IMR-90 (cell line): ENCODE results near the gene MAG. TPM values are rescaled to one million over a fixed set of nuclear protein-coding genes. Genes with fewer than 3 reads are reported as not detected.

Source experiments
- ATAC-seq: fragments of 200-7000 bp; cut with Tn5 transposase; 2 replicates; pipeline ENCODE4 v1.9.1; 2020; ENCODE audit warnings: low read depth, mild to moderate bottlenecking, moderate library complexity
- BruUV-seq: library from RNA; stranded (reverse); fragments of 400-500 nt; replicated peaks from 2 replicates; lab custom pipeline; 2021; lab: Mats Ljungman, UMichigan
- CTCF ChIA-PET: fragments of 300-600 bp; formaldehyde crosslinking; extraction: SDS; loops from one replicate; lab custom pipeline; 2021; ENCODE audit warnings: antibody characterized with exemption; lab: Yijun Ruan, JAX
- POLR2A ChIA-PET: fragments of 300-600 bp; sonication (Branson Sonifier 250); formaldehyde crosslinking; loops from one replicate; lab custom pipeline; 2022; ENCODE audit warnings: antibody characterized with exemption; ENCODE audit not compliant: unreplicated experiment; lab: Charles Lee
- DNase-seq: peaks from one replicate; pipeline ENCODE4 v3.0.0; 2013
- H2AFZ ChIP-seq: replicated peaks from 2 replicates; pipeline ENCODE3; 2013; ENCODE audit warnings: low read length, mild to moderate bottlenecking; ENCODE audit not compliant: poor library complexity
- H2AK5ac ChIP-seq: 2 replicates; pipeline ENCODE4 v1.6.1; 2013; ENCODE audit warnings: low read depth, low read length, inconsistent platforms
- H2AK9ac ChIP-seq: replicated peaks from 2 replicates; pipeline ENCODE3; 2013; ENCODE audit warnings: mild to moderate bottlenecking, low read depth, low read length, moderate library complexity; ENCODE audit not compliant: poor library complexity
- H2BK120ac ChIP-seq: 2 replicates; pipeline ENCODE4 v1.6.1; 2013; ENCODE audit warnings: low read depth, low read length, inconsistent platforms
- H2BK15ac ChIP-seq: 3 replicates; pipeline ENCODE4 v1.6.1; 2013; ENCODE audit warnings: low read depth, low read length, inconsistent platforms
- H2BK20ac ChIP-seq: 2 replicates; pipeline ENCODE4 v1.6.1; 2013; ENCODE audit warnings: low read depth, mild to moderate bottlenecking, inconsistent platforms, low read length, moderate library complexity
- H2BK5ac ChIP-seq: 2 replicates; pipeline ENCODE4 v1.6.1; 2013; ENCODE audit warnings: mild to moderate bottlenecking, low read depth, low read length, inconsistent platforms; ENCODE audit not compliant: poor library complexity, severe bottlenecking
- H3K14ac ChIP-seq: replicated peaks from 2 replicates; pipeline ENCODE4 v1.6.1; 2013; ENCODE audit warnings: low read depth, low read length, inconsistent platforms
- H3K18ac ChIP-seq: 2 replicates; pipeline ENCODE4 v1.6.1; 2013; ENCODE audit warnings: low read depth, low read length, control low read depth
- H3K23ac ChIP-seq: 2 replicates; pipeline ENCODE4 v1.6.1; 2013; ENCODE audit warnings: low read depth, low read length, inconsistent platforms
- H3K27ac ChIP-seq: 2 replicates; pipeline ENCODE4 v1.5.1; 2013; ENCODE audit warnings: mild to moderate bottlenecking, control low read depth, low read length; ENCODE audit not compliant: insufficient read depth
- H3K27me3 ChIP-seq: 2 replicates; pipeline ENCODE4 v1.6.1; 2013; ENCODE audit warnings: low read length; ENCODE audit not compliant: control insufficient read depth, insufficient read depth
- H3K36me3 ChIP-seq: 2 replicates; pipeline ENCODE4 v1.6.1; 2013; ENCODE audit warnings: low read length, mixed read lengths; ENCODE audit not compliant: control insufficient read depth, insufficient read depth
- H3K4ac ChIP-seq: 2 replicates; pipeline ENCODE4 v1.6.1; 2013; ENCODE audit warnings: low read depth, low read length, inconsistent platforms
- H3K4me1 ChIP-seq: 2 replicates; pipeline ENCODE4 v1.6.1; 2013; ENCODE audit warnings: low read length, mixed read lengths; ENCODE audit not compliant: control insufficient read depth, insufficient read depth
- H3K4me2 ChIP-seq: 2 replicates; pipeline ENCODE4 v1.6.1; 2013; ENCODE audit warnings: low read depth, mild to moderate bottlenecking, control low read depth, low read length, moderate library complexity
- H3K4me3 ChIP-seq: 2 replicates; pipeline ENCODE4 v1.5.1; 2013; ENCODE audit warnings: low read depth, mild to moderate bottlenecking, control low read depth, low read length, moderate library complexity; ENCODE audit not compliant: insufficient read depth
- H3K56ac ChIP-seq: 2 replicates; pipeline ENCODE4 v1.6.1; 2013; ENCODE audit warnings: low read length, inconsistent platforms; ENCODE audit not compliant: insufficient read depth; ENCODE audit errors: extremely low read depth
- H3K79me1 ChIP-seq, 2 experiments: 2 replicates each; pipeline ENCODE4 v1.6.1; 2013; ENCODE audit warnings: low read length in 2 of 2, inconsistent platforms in 1 of 2, low read depth in 1 of 2
- H3K9ac ChIP-seq: 2 replicates; pipeline ENCODE4 v1.6.1; 2013; ENCODE audit warnings: low read depth, low read length, control low read depth
- H3K9me1 ChIP-seq: 2 replicates; pipeline ENCODE4 v1.6.1; 2013; ENCODE audit warnings: low read length, inconsistent platforms; ENCODE audit not compliant: insufficient read depth
- H3K9me3 ChIP-seq: 2 replicates; pipeline ENCODE4 v1.6.1; 2013; ENCODE audit warnings: low read length; ENCODE audit not compliant: control insufficient read depth, insufficient read depth
- H4K20me1 ChIP-seq: 2 replicates; pipeline ENCODE4 v1.6.1; 2013; ENCODE audit warnings: low read length, inconsistent platforms; ENCODE audit not compliant: insufficient read depth
- H4K5ac ChIP-seq: 2 replicates; pipeline ENCODE4 v1.6.1; 2013; ENCODE audit warnings: mild to moderate bottlenecking, low read depth, low read length, control low read depth
- H4K8ac ChIP-seq, 2 experiments: 2 replicates each; pipeline ENCODE4 v1.6.1; 2013; ENCODE audit warnings: low read depth in 2 of 2, low read length in 2 of 2, control low read depth in 1 of 2, inconsistent platforms in 1 of 2
- H4K91ac ChIP-seq: 2 replicates; pipeline ENCODE4 v1.6.1; 2013; ENCODE audit warnings: low read depth, low read length, inconsistent platforms; ENCODE audit not compliant: insufficient read depth
- USF2 ChIP-seq: fragments of 150-350 bp; IDR thresholded peaks from 2 replicates; pipeline ENCODE4 v1.6.1; 2017; ENCODE audit warnings: mild to moderate bottlenecking, antibody characterized with exemption, low read length, low read depth
- WGBS, 2 experiments: methylation state at CpG; one replicate each; pipeline versions ENCODE4 v1.1.5 to v1.1.7; 2013; ENCODE audit warnings: missing lambda C conversion rate in 2 of 2; ENCODE audit not compliant: insufficient read length in 1 of 2; ENCODE audit errors: extremely low coverage in 2 of 2; 5-methylcytosine and 5-hydroxymethylcytosine counted together
- dilution Hi-C: fragments of 300-500 bp; cut with HindIII; formaldehyde crosslinking; loops from one replicate; pipeline ENCODE4 v1.14.3; 2018; ENCODE audit warnings: low sequenced_read_pairs; ENCODE audit not compliant: unreplicated experiment
- in situ Hi-C: fragments of 300-500 bp; cut with MboI; formaldehyde crosslinking; loops from 3 replicates; pipeline ENCODE4 v1.14.3; 2019; ENCODE audit warnings: low sequenced_read_pairs, inconsistent platforms, mixed read lengths
- intact Hi-C: fragments of 100-400 bp; cut with micrococcal nuclease; formaldehyde crosslinking; loops from 2 replicates; pipeline ENCODE4 v1.10.0; 2022
- polyA plus RNA-seq, 3 experiments: library from polyadenylated mRNA; depleted of rRNA; stranded (reverse); fragments of >200 nt; gene quantifications; 2 replicates each; pipeline ENCODE4 v1.2.3, GENCODE V29; 2012; ENCODE audit warnings: low replicate concordance in 1 of 3
- total RNA-seq: library from RNA; depleted of rRNA; stranded (reverse); fragments of >200 nt; gene quantifications from 2 replicates; pipeline ENCODE4 v1.2.3, GENCODE V29; 2012

MAG gene
- total and polyA plus RNA-seq, 2 of the 4 experiments (the other 2 are of a cell fraction) = not detected

- ChIA-PET POLR2A (no interaction called here), CTCF (no interaction called here)
- no peak overlapping the region for H4K5ac ChIP-seq
- H3K9me3 ChIP-seq = no peaks in the 10 kb centered on the region
- no peaks in the 10 kb centered on the region for H3K79me1 ChIP-seq
- WGBS, 2 experiments = 71% methylated on average over 3 of the region's 11 CpGs; no CpG with 5 or more reads in 1 of the 2 experiments
- no peaks in the 10 kb centered on the region for H3K4me1 ChIP-seq
- H3K4me3 ChIP-seq = no peak overlapping the region
- H3K56ac ChIP-seq = no peak overlapping the region
- H4K91ac ChIP-seq = no peak overlapping the region
- no peak overlapping the region for H3K14ac ChIP-seq
- no TSS peak for BruUV-seq
- H2BK20ac ChIP-seq = no peak overlapping the region
- no peak overlapping the region for H3K4me2 ChIP-seq
- H3K9ac ChIP-seq = no peak overlapping the region
- no peak overlapping the region for H2AK5ac ChIP-seq
- dilution Hi-C loops (no loop called here), in situ Hi-C loops (loop anchor here (25.0 kb wide), 1 partner anchor 247 kb away; the partner anchor contains the start of gene PMIS2), intact Hi-C loops (no loop called here)
- TF ChIP-seq USF2 = no peak
- no peak overlapping the region for H2BK120ac ChIP-seq
- no peaks in the 10 kb centered on the region for H3K36me3 ChIP-seq
- ATAC-seq (no peak), DNase-seq (no peak)
- no peak overlapping the region for H2AFZ ChIP-seq
- H3K9me1 ChIP-seq = no peaks in the 10 kb centered on the region
- no peaks in the 10 kb centered on the region for H4K20me1 ChIP-seq
- H4K8ac ChIP-seq = no peak overlapping the region
- H3K23ac ChIP-seq = no peak overlapping the region
- H2AK9ac ChIP-seq = no peak overlapping the region
- no peaks in the 10 kb centered on the region; the same call in 1 of the 2 replicates for H3K27me3 ChIP-seq
- no peak overlapping the region for H3K27ac ChIP-seq
- no peak overlapping the region for H3K18ac ChIP-seq
- H2BK15ac ChIP-seq = no peak overlapping the region
- no peak overlapping the region for H3K4ac ChIP-seq
- no peak overlapping the region for H2BK5ac ChIP-seq
Measured at GRCh38 chr19:35340431-35340830, 48.5 kb downstream of the MAG start.
